H9 (cell line): ENCODE results near the gene BPIFB4. TPM values are rescaled to one million over a fixed set of nuclear protein-coding genes. Genes with fewer than 3 reads are reported as not detected.

Experiments
- DNase-seq: peaks from one replicate; pipeline ENCODE4 v3.0.0-alpha.2; 2017
- H2AFZ ChIP-seq: one replicate; pipeline ENCODE4 v1.6.1; 2013; ENCODE audit warnings: mild to moderate bottlenecking, low read length, control low read depth, moderate library complexity
- H2AK5ac ChIP-seq: 2 replicates; pipeline ENCODE4 v1.6.1; 2013; ENCODE audit warnings: low read length, control low read depth, mixed read lengths; ENCODE audit not compliant: insufficient read length
- H2BK120ac ChIP-seq: one replicate; pipeline ENCODE4 v1.6.1; 2013; ENCODE audit warnings: low read depth, mild to moderate bottlenecking, low read length, control low read depth, inconsistent platforms; ENCODE audit not compliant: poor library complexity, severe bottlenecking
- H2BK12ac ChIP-seq: 2 replicates; pipeline ENCODE4 v1.6.1; 2013; ENCODE audit warnings: low read length, control low read depth, mixed read lengths, low read depth; ENCODE audit not compliant: insufficient read length
- H2BK15ac ChIP-seq: 2 replicates; pipeline ENCODE4 v1.6.1; 2013; ENCODE audit warnings: low read depth, low read length, control low read depth
- H2BK20ac ChIP-seq: one replicate; pipeline ENCODE4 v1.6.1; 2013; ENCODE audit warnings: low read depth, mild to moderate bottlenecking, low read length, control low read depth, inconsistent platforms; ENCODE audit not compliant: poor library complexity, severe bottlenecking
- H2BK5ac ChIP-seq: 2 replicates; pipeline ENCODE4 v1.6.1; 2013; ENCODE audit warnings: low read length, control low read depth, mixed read lengths; ENCODE audit not compliant: insufficient read length
- H3K14ac ChIP-seq: 2 replicates; pipeline ENCODE4 v1.6.1; 2013; ENCODE audit warnings: low read length, control low read depth; ENCODE audit not compliant: insufficient read depth
- H3K18ac ChIP-seq: 2 replicates; pipeline ENCODE4 v1.6.1; 2013; ENCODE audit warnings: low read depth, mild to moderate bottlenecking, mixed read lengths, low read length, control low read depth; ENCODE audit not compliant: insufficient read length
- H3K23ac ChIP-seq: 2 replicates; pipeline ENCODE4 v1.6.1; 2013; ENCODE audit warnings: low read length, control low read depth, mixed read lengths, low read depth; ENCODE audit not compliant: insufficient read length
- H3K23me2 ChIP-seq: 2 replicates; pipeline ENCODE4 v1.6.1; 2013; ENCODE audit warnings: low read depth, mild to moderate bottlenecking, mixed read lengths, low read length, control low read depth; ENCODE audit not compliant: insufficient read length, poor library complexity, severe bottlenecking
- H3K27ac ChIP-seq: 2 replicates; pipeline ENCODE4 v1.5.1; 2013; ENCODE audit warnings: low read length, control low read depth, mixed read lengths, low read depth; ENCODE audit not compliant: insufficient read length
- H3K27me3 ChIP-seq: 2 replicates; pipeline ENCODE4 v1.6.1; 2013; ENCODE audit warnings: low read length, control low read depth, inconsistent platforms; ENCODE audit not compliant: insufficient read depth
- H3K4ac ChIP-seq: 2 replicates; pipeline ENCODE4 v1.6.1; 2013; ENCODE audit warnings: low read depth, mild to moderate bottlenecking, control low read depth, inconsistent platforms, low read length, moderate library complexity
- H3K4me1 ChIP-seq: 2 replicates; pipeline ENCODE4 v1.6.1; 2013; ENCODE audit warnings: low read length, control low read depth, inconsistent platforms; ENCODE audit not compliant: insufficient read depth
- H3K4me2 ChIP-seq: 2 replicates; pipeline ENCODE4 v1.6.1; 2013; ENCODE audit warnings: low read length, control low read depth, mixed read lengths; ENCODE audit not compliant: insufficient read length, insufficient read depth
- H3K56ac ChIP-seq: 2 replicates; pipeline ENCODE4 v1.6.1; 2013; ENCODE audit warnings: low read depth, mild to moderate bottlenecking, mixed read lengths, low read length, control low read depth; ENCODE audit not compliant: insufficient read length
- H3K79me1 ChIP-seq: 2 replicates; pipeline ENCODE4 v1.6.1; 2013; ENCODE audit warnings: low read depth, mild to moderate bottlenecking, moderate library complexity, low read length, control low read depth, inconsistent platforms; ENCODE audit not compliant: insufficient read depth, poor library complexity, severe bottlenecking
- H3K79me2 ChIP-seq: 2 replicates; pipeline ENCODE4 v1.6.1; 2013; ENCODE audit warnings: low read length, control low read depth, inconsistent platforms; ENCODE audit not compliant: insufficient read depth
- H3K9ac ChIP-seq: 2 replicates; pipeline ENCODE4 v1.6.1; 2013; ENCODE audit warnings: low read length, control low read depth, mixed read lengths; ENCODE audit not compliant: insufficient read length; ENCODE audit errors: extremely low read depth
- H3K9me3 ChIP-seq: one replicate; pipeline ENCODE4 v1.6.1; 2013; ENCODE audit warnings: low read depth, low read length, inconsistent platforms; ENCODE audit not compliant: control insufficient read depth
- H3T11ph ChIP-seq: one replicate; pipeline ENCODE4 v1.6.1; 2013; ENCODE audit warnings: mild to moderate bottlenecking, low read length, control low read depth, inconsistent platforms
- H4K20me1 ChIP-seq: one replicate; pipeline ENCODE4 v1.6.1; 2013; ENCODE audit not compliant: control insufficient read depth, insufficient read length, insufficient read depth
- H4K5ac ChIP-seq: 2 replicates; pipeline ENCODE4 v1.6.1; 2013; ENCODE audit warnings: low read depth, mild to moderate bottlenecking, mixed read lengths, low read length, control low read depth; ENCODE audit not compliant: insufficient read length
- H4K8ac ChIP-seq: replicated peaks from 2 replicates; pipeline ENCODE4 v1.6.1; 2013; ENCODE audit warnings: low read length, control low read depth, mixed read lengths, low read depth; ENCODE audit not compliant: insufficient read length
- H4K91ac ChIP-seq: 2 replicates; pipeline ENCODE4 v1.6.1; 2013; ENCODE audit warnings: low read depth, mild to moderate bottlenecking, moderate library complexity, mixed read lengths, low read length, control low read depth; ENCODE audit not compliant: insufficient read length
- H3K27ac Mint-ChIP-seq, 3 experiments: 2 replicates in 2 of 3; 3 replicates in 1 of 3; pipeline ENCODE4 v1.8.0; 2020 to 2021; ENCODE audit warnings: mixed read lengths in 3 of 3, mild to moderate bottlenecking in 1 of 3, moderate library complexity in 1 of 3
- H3K27me3 Mint-ChIP-seq: 2 replicates; pipeline ENCODE4 v1.8.0; 2021; ENCODE audit warnings: low read depth, mild to moderate bottlenecking, moderate library complexity, mixed read lengths
- H3K36me3 Mint-ChIP-seq, 3 experiments: 2 replicates in 2 of 3; 3 replicates in 1 of 3; pipeline ENCODE4 v1.8.0; 2020 to 2021; ENCODE audit warnings: low read depth in 3 of 3, mixed read lengths in 3 of 3; ENCODE audit not compliant: insufficient read depth in 1 of 3
- H3K4me1 Mint-ChIP-seq, 2 experiments: 2 replicates each; pipeline ENCODE4 v1.8.0; 2020; ENCODE audit warnings: mixed read lengths in 2 of 2
- H3K4me3 Mint-ChIP-seq, 2 experiments: 2 replicates in 1 of 2; 3 replicates in 1 of 2; pipeline ENCODE4 v1.8.0; 2020 to 2021; ENCODE audit warnings: mild to moderate bottlenecking in 2 of 2, mixed read lengths in 2 of 2, moderate library complexity in 1 of 2
- H3K9me3 Mint-ChIP-seq, 2 experiments: 2 replicates in 1 of 2; 3 replicates in 1 of 2; pipeline ENCODE4 v1.8.0; 2020; ENCODE audit warnings: mild to moderate bottlenecking in 2 of 2, mixed read lengths in 2 of 2, moderate library complexity in 1 of 2
- WGBS: extraction: QIAGEN DNeasy Blood & Tissue Kit; methylation state at CpG from one replicate; pipeline ENCODE4 v1.1.7; 2013; ENCODE audit warnings: missing lambda C conversion rate, low lambda C conversion rate, mixed read lengths; ENCODE audit not compliant: insufficient read length; ENCODE audit errors: extremely low coverage; 5-methylcytosine and 5-hydroxymethylcytosine counted together
- total RNA-seq: library from RNA; stranded (reverse); gene quantifications from 2 replicates; pipeline ENCODE4 v1.2.1, GENCODE V29; 2021
- TF ChIP-seq, protein P1 (sequence below): fragments of 200-600 bp; sonication (generic); conservative IDR thresholded peaks from 3 replicates; pipeline ENCODE4 v1.8.0; 2021; ENCODE audit warnings: antibody characterized with exemption, mild to moderate bottlenecking

The BPIFB4 gene
- total RNA-seq, 1 experiment from 2014 or later = not detected

- Histone ChIP-seq H3K56ac (no peak overlapping the region), H3K9me3 (no peaks in the 10 kb centered on the region), H3K23me2 (no peaks in the 10 kb centered on the region), H2BK120ac (no peak overlapping the region), H2BK20ac (no peak overlapping the region), H3K27me3 (no peaks in the 10 kb centered on the region), H3K79me2 (no peaks in the 10 kb centered on the region), H2BK5ac (no peak overlapping the region), H3K4ac (no peak overlapping the region), H2AK5ac (no peak overlapping the region), H4K5ac (no peak overlapping the region), H4K91ac (no peak overlapping the region), H3K79me1 (no peaks in the 10 kb centered on the region), H2BK12ac (no peak overlapping the region), H3K14ac (no peak overlapping the region), H2AFZ (no peak overlapping the region), H3T11ph (no peak overlapping the region), H3K23ac (no peak overlapping the region), H4K20me1 (no peaks in the 10 kb centered on the region), H2BK15ac (no peak overlapping the region), H3K4me1 (no peaks in the 10 kb centered on the region), H3K18ac (no peak overlapping the region), H4K8ac (no peak overlapping the region), H3K9ac (no peak overlapping the region), H3K4me2 (no peak overlapping the region), H3K27ac (no peak overlapping the region)
- H3K4me3 Mint-ChIP-seq = no peak overlapping the region
- H3K36me3 Mint-ChIP-seq = peaks cover 8 to 17% (median 13%) of the 10 kb centered on the region in 3 experiments
- TF ChIP-seq, protein P1, sequence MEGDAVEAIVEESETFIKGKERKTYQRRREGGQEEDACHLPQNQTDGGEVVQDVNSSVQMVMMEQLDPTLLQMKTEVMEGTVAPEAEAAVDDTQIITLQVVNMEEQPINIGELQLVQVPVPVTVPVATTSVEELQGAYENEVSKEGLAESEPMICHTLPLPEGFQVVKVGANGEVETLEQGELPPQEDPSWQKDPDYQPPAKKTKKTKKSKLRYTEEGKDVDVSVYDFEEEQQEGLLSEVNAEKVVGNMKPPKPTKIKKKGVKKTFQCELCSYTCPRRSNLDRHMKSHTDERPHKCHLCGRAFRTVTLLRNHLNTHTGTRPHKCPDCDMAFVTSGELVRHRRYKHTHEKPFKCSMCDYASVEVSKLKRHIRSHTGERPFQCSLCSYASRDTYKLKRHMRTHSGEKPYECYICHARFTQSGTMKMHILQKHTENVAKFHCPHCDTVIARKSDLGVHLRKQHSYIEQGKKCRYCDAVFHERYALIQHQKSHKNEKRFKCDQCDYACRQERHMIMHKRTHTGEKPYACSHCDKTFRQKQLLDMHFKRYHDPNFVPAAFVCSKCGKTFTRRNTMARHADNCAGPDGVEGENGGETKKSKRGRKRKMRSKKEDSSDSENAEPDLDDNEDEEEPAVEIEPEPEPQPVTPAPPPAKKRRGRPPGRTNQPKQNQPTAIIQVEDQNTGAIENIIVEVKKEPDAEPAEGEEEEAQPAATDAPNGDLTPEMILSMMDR = no peak
- H3K27me3 Mint-ChIP-seq = peaks cover 23% of the 10 kb centered on the region
- H3K4me1 Mint-ChIP-seq = no peaks in the 10 kb centered on the region
- peaks cover 23 to 26% of the 10 kb centered on the region in 2 experiments for H3K9me3 Mint-ChIP-seq
- no peak overlapping the region for H3K27ac Mint-ChIP-seq
- WGBS = no CpG with 5 or more reads among the region's 5 CpGs
- no peak for DNase-seq
These were observed 31.9 kb downstream of the BPIFB4 start for GRCh38 chr20:33111306-33111705.
